ENCODE data around the gene OLFM1. TPM values are rescaled to one million over a fixed set of nuclear protein-coding genes. Genes with fewer than 3 reads are reported as not detected.

Gene OLFM1
- total RNA-seq, 1 experiment from 2014 or later = 0.44 TPM

- POLR2A ChIA-PET (ENCODE audit: unreplicated experiment) = no interaction called here
Observed at GRCh38 chr9:135080286-135081263, 6.9 kb upstream of the OLFM1 start.

GRCh38 chr9:135081264-135081660, 6.2 kb upstream of the OLFM1 start:
- intact Hi-C loops (cut with micrococcal nuclease) = no loop called here
- CTCF ChIA-PET = no interaction called here
- ATAC-seq = no peak

More at GRCh38 chr9:135080286-135081263, 6.9 kb upstream of the OLFM1 start:
- CTCF ChIA-PET = no interaction called here
- no peaks in the 10 kb centered on the region for H3K36me3 ChIP-seq (ENCODE audit: low read depth, low read length)
- no peaks in the 10 kb centered on the region for H3F3A ChIP-seq (ENCODE audit: low read length, unreplicated experiment)
- no peaks in the 10 kb centered on the region for H3K4me1 ChIP-seq (ENCODE audit: insufficient read depth, low read length)
- TF ChIP-seq CTCF (conservative IDR thresholded peaks at IDR 0.05; ENCODE audit: low read depth, low read length) = no peak
- BruUV-seq (replicated peaks) = no TSS peak
- H3K9me3 ChIP-seq (ENCODE audit: low read length) = no peaks in the 10 kb centered on the region
- intact Hi-C loops (cut with micrococcal nuclease) = no loop called here
- H3K9ac ChIP-seq (ENCODE audit: low read length) = no peak overlapping the region
- no peak for DNase-seq
- no peak overlapping the region for H2AFZ ChIP-seq (ENCODE audit: low read length)
- ATAC-seq = no peak
- H3K4me3 ChIP-seq (ENCODE audit: low read length) = no peak overlapping the region
- H3K79me2 ChIP-seq (ENCODE audit: low read length) = no peaks in the 10 kb centered on the region
- H3K4me2 ChIP-seq (ENCODE audit: low read length) = no peak overlapping the region
- H4K20me1 ChIP-seq (ENCODE audit: low read length) = no peaks in the 10 kb centered on the region
- H3K9me2 ChIP-seq (replicated peaks; ENCODE audit: low read length) = no peaks in the 10 kb centered on the region
- peaks cover 11% of the 10 kb centered on the region; the same call in 1 of the 2 replicates for H3K27me3 ChIP-seq (ENCODE audit: low read length)
- H3K27ac ChIP-seq (ENCODE audit: low read length) = no peak overlapping the region

More at GRCh38 chr9:135081264-135081660, 6.2 kb upstream of the OLFM1 start:
- no peaks in the 10 kb centered on the region for H4K20me1 ChIP-seq (ENCODE audit: low read length)
- H3F3A ChIP-seq (ENCODE audit: low read length, unreplicated experiment) = no peaks in the 10 kb centered on the region
- no peaks in the 10 kb centered on the region for H3K79me2 ChIP-seq (ENCODE audit: low read length)
- no peak overlapping the region for H2AFZ ChIP-seq (ENCODE audit: low read length)
- no peak overlapping the region for H3K9ac ChIP-seq (ENCODE audit: low read length)
- no peak overlapping the region for H3K27ac ChIP-seq (ENCODE audit: low read length)
- H3K27me3 ChIP-seq (ENCODE audit: low read length) = peaks cover 11% of the 10 kb centered on the region; the same call in 1 of the 2 replicates
- DNase-seq = no peak
- no peak for TF ChIP-seq EZH2phosphoT487 (IDR thresholded peaks at IDR 0.05; ENCODE audit: borderline replicate concordance, low read length)
- no peak for TF ChIP-seq CTCF (conservative IDR thresholded peaks at IDR 0.05; ENCODE audit: low read depth, low read length)
- no peaks in the 10 kb centered on the region for H3K9me3 ChIP-seq (ENCODE audit: low read length)
- no peaks in the 10 kb centered on the region for H3K36me3 ChIP-seq (ENCODE audit: low read depth, low read length)
- H3K4me3 ChIP-seq (ENCODE audit: low read length) = no peak overlapping the region
- no peaks in the 10 kb centered on the region for H3K4me1 ChIP-seq (ENCODE audit: insufficient read depth, low read length)
- POLR2A ChIA-PET (ENCODE audit: unreplicated experiment) = no interaction called here
- BruUV-seq (replicated peaks) = no TSS peak
- no peak overlapping the region for H3K4me2 ChIP-seq (ENCODE audit: low read length)
- no peaks in the 10 kb centered on the region for H3K9me2 ChIP-seq (replicated peaks; ENCODE audit: low read length)

All from PC-3 (cell line).